Liver (tissue), 3 donors: ENCODE results near the gene FNBP1.

ENCODE experiments used
- FOXA1 ChIP-seq: IDR thresholded peaks from 2 replicates; pipeline ENCODE4 v1.6.1; 2016; ENCODE audit warnings: antibody characterized with exemption
- GABPA ChIP-seq, 2 donors: IDR thresholded peaks in 1 of 2; conservative IDR thresholded peaks in 1 of 2; 2 replicates each; pipeline ENCODE4 v1.6.1; 2016; ENCODE audit warnings: antibody characterized with exemption in 2 of 2, mild to moderate bottlenecking in 1 of 2, moderate library complexity in 1 of 2
- RAD21 ChIP-seq, 2 donors: IDR thresholded peaks; 2 replicates each; pipeline ENCODE4 v1.6.1; 2016; ENCODE audit warnings: antibody characterized with exemption in 2 of 2, mild to moderate bottlenecking in 2 of 2
- SP1 ChIP-seq: IDR thresholded peaks from 2 replicates; pipeline ENCODE4 v1.6.1; 2018; ENCODE audit warnings: antibody characterized with exemption, mild to moderate bottlenecking
- YY1 ChIP-seq: IDR thresholded peaks from 2 replicates; pipeline ENCODE4 v1.6.1; 2016; ENCODE audit warnings: antibody characterized with exemption, mild to moderate bottlenecking
- TF ChIP-seq, protein P1 (sequence below): fragments of 150-350 bp; IDR thresholded peaks from 2 replicates; pipeline ENCODE4 v1.5.1; 2017; ENCODE audit warnings: improper control_type of control experiment, low read depth, low read length; ENCODE audit not compliant: missing input control
- donor health status: healthy.
- donor health status: healthy.

DNA sequence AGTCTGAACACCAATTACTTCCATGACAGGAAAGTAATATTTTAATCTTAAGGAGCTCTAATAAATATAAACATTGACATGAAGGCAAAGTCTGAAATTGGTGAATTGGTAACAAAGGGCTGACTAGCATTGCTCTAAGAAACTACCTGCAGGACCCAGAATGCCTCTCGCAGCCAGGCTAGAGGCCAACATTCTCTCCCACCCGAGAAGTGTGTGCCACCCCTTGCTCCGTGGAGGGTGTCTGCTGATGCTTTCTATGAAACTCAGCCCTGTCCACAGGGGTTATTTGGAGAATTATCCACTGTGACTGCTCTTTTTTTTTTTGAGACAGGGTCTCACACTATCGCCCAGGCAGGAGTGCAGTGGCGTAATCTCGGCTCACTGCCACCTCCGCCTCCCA, 126.3 kb downstream of the FNBP1 start:
- TF ChIP-seq, protein P1, sequence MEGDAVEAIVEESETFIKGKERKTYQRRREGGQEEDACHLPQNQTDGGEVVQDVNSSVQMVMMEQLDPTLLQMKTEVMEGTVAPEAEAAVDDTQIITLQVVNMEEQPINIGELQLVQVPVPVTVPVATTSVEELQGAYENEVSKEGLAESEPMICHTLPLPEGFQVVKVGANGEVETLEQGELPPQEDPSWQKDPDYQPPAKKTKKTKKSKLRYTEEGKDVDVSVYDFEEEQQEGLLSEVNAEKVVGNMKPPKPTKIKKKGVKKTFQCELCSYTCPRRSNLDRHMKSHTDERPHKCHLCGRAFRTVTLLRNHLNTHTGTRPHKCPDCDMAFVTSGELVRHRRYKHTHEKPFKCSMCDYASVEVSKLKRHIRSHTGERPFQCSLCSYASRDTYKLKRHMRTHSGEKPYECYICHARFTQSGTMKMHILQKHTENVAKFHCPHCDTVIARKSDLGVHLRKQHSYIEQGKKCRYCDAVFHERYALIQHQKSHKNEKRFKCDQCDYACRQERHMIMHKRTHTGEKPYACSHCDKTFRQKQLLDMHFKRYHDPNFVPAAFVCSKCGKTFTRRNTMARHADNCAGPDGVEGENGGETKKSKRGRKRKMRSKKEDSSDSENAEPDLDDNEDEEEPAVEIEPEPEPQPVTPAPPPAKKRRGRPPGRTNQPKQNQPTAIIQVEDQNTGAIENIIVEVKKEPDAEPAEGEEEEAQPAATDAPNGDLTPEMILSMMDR = no peak
- no peak for TF ChIP-seq RAD21 (IDR thresholded peaks at IDR 0.05)
- no peak for TF ChIP-seq YY1
- TF ChIP-seq FOXA1 = no peak
- no peak for TF ChIP-seq GABPA (IDR thresholded peaks at IDR 0.05 in 1 of 2, conservative IDR thresholded peaks at IDR 0.05 in 1 of 2)
- no peak for TF ChIP-seq SP1
